Transverse colon (tissue), 4 donors: ENCODE results near the gene AHCTF1.

Source experiments
- EP300 ChIP-seq: sonication (generic); formaldehyde crosslinking; IDR thresholded peaks from one replicate; pipeline ENCODE4 v1.6.1; 2017; ENCODE audit warnings: antibody characterized with exemption, low read depth
- POLR2A ChIP-seq: fragments of 450-650 bp; IDR thresholded peaks from one replicate; pipeline ENCODE4 v1.6.1; 2016; ENCODE audit warnings: antibody characterized with exemption, mild to moderate bottlenecking, moderate library complexity
- POLR2AphosphoS5 ChIP-seq, 3 donors: sonication (generic); formaldehyde crosslinking; IDR thresholded peaks; one replicate each; pipeline ENCODE4 v1.6.1; 2016; ENCODE audit warnings: antibody characterized with exemption in 3 of 3
- TF ChIP-seq, protein P1 (sequence below), 5 experiments: fragments of 200-600 bp in 3 of 5; fragments of 450-650 bp in 2 of 5; sonication (generic) in 3 of 5; IDR thresholded peaks; 1 replicate in 2 of 5; 2 replicates in 3 of 5; pipeline ENCODE4 v1.5.1; 2016 to 2017; ENCODE audit warnings: antibody characterized with exemption in 5 of 5, inconsistent platforms in 3 of 5, mild to moderate bottlenecking in 2 of 5, moderate library complexity in 1 of 5

DNA sequence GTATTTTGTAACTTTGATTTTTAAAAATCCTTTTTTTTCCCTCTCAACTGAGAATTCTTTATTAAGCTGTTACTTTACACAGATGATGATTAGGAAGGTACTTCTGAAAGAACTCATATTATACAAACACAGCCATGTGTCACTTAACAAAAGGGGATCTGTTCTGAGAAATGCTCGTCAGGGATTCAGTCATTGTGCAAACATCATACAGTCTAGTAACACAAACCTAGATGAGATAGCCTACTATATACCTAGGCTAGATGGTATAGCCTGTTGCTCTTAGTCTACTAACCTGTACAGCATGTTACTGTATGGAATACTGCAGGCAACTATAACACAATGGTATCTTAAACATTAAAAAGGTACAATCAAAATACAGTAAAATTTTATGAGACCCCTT is 24.9 kb downstream of the AHCTF1 start:
- TF ChIP-seq POLR2A (no peak), EP300 (no peak), POLR2AphosphoS5 (IDR thresholded peaks at IDR 0.05) (no peak)
- TF ChIP-seq, protein P1, sequence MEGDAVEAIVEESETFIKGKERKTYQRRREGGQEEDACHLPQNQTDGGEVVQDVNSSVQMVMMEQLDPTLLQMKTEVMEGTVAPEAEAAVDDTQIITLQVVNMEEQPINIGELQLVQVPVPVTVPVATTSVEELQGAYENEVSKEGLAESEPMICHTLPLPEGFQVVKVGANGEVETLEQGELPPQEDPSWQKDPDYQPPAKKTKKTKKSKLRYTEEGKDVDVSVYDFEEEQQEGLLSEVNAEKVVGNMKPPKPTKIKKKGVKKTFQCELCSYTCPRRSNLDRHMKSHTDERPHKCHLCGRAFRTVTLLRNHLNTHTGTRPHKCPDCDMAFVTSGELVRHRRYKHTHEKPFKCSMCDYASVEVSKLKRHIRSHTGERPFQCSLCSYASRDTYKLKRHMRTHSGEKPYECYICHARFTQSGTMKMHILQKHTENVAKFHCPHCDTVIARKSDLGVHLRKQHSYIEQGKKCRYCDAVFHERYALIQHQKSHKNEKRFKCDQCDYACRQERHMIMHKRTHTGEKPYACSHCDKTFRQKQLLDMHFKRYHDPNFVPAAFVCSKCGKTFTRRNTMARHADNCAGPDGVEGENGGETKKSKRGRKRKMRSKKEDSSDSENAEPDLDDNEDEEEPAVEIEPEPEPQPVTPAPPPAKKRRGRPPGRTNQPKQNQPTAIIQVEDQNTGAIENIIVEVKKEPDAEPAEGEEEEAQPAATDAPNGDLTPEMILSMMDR (IDR thresholded peaks at IDR 0.05), result no peak
